ENCODE results near the gene VIL1. TPM values are rescaled to one million over a fixed set of nuclear protein-coding genes. Genes with fewer than 3 reads are reported as not detected.

The VIL1 gene
- total and polyA plus RNA-seq, 2 of the 4 experiments (the other 2 are of a cell fraction): not detected

DNA sequence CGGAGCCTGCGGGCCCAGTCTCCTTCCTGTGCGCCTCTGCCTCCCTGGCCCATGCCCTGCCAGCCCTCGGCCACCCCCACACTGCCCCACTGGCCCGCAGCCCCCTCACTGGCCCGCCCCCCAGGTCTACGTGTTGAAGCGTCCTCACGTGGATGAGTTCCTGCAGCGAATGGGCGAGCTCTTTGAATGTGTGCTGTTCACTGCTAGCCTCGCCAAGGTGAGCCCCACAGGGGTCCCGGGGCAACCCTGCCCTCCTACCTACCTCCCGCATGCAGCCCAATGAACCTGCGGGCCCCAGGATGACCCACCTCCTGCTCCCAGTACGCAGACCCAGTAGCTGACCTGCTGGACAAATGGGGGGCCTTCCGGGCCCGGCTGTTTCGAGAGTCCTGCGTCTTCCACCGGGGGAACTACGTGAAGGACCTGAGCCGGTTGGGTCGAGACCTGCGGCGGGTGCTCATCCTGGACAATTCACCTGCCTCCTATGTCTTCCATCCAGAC is 16.0 kb upstream of the VIL1 start:
- no peak overlapping the region for H2AK5ac ChIP-seq (ENCODE audit: low read depth, low read length)
- H3K27ac ChIP-seq (ENCODE audit: insufficient read depth, low read length): no peak overlapping the region
- no peak for DNase-seq
- no TSS peak for BruUV-seq (replicated peaks)
- peaks cover 13% of the 10 kb centered on the region; the same call in 1 of the 2 replicates for H4K20me1 ChIP-seq (ENCODE audit: insufficient read depth, low read length)
- H3K9me1 ChIP-seq (ENCODE audit: insufficient read depth, low read length): peaks cover 4% of the 10 kb centered on the region; the same call in 1 of the 2 replicates
- no peak overlapping the region for H2BK5ac ChIP-seq (ENCODE audit: low read depth, low read length, poor library complexity, severe bottlenecking)
- peaks cover 0 to 32% of the 10 kb centered on the region in 2 experiments; a peak in 3 of 4 replicates for H3K79me1 ChIP-seq (ENCODE audit: low read depth in 1 of 2, low read length in 2 of 2)
- no peak overlapping the region for H4K91ac ChIP-seq (ENCODE audit: insufficient read depth, low read depth, low read length)
- WGBS, 2 experiments (ENCODE audit: extremely low coverage in 2 of 2, insufficient read length in 1 of 2): 90% methylated on average over 16 of the region's 26 CpGs; no CpG with 5 or more reads in 1 of the 2 experiments
- H4K5ac ChIP-seq (ENCODE audit: low read depth, low read length): no peak overlapping the region
- H3K27me3 ChIP-seq (ENCODE audit: control insufficient read depth, insufficient read depth, low read length): no peaks in the 10 kb centered on the region
- no peak overlapping the region for H2BK120ac ChIP-seq (ENCODE audit: low read depth, low read length)
- H2BK20ac ChIP-seq (ENCODE audit: low read depth, low read length): no peak overlapping the region
- no peak overlapping the region for H3K4me3 ChIP-seq (ENCODE audit: insufficient read depth, low read depth, low read length)
- H3K23ac ChIP-seq (ENCODE audit: low read depth, low read length): no peak overlapping the region
- H3K18ac ChIP-seq (ENCODE audit: low read depth, low read length): no peak overlapping the region
- ChIA-PET POLR2A (ENCODE audit: unreplicated experiment) (no interaction called here), CTCF (no interaction called here)
- peaks cover 27% of the 10 kb centered on the region for H3K4me1 ChIP-seq (ENCODE audit: control insufficient read depth, insufficient read depth, low read length)
- no peak overlapping the region for H3K14ac ChIP-seq (replicated peaks; ENCODE audit: low read depth, low read length)
- H3K9ac ChIP-seq (ENCODE audit: low read depth, low read length): no peak overlapping the region
- dilution Hi-C loops (cut with HindIII; ENCODE audit: low sequenced_read_pairs, unreplicated experiment): no loop called here
- no peak overlapping the region for H4K8ac ChIP-seq (ENCODE audit: low read depth in 2 of 2, low read length in 2 of 2)
- no peak overlapping the region for H2BK15ac ChIP-seq (ENCODE audit: low read depth, low read length)
- H3K56ac ChIP-seq (ENCODE audit: extremely low read depth, insufficient read depth, low read length): no peak overlapping the region
- TF ChIP-seq MAFK (IDR thresholded peaks at IDR 0.05; ENCODE audit: low read depth, low read length) (no peak), MAZ (IDR thresholded peaks at IDR 0.05; ENCODE audit: borderline replicate concordance, low read depth, low read length) (no peak), NFE2L2 (IDR thresholded peaks at IDR 0.05; ENCODE audit: low read depth, low read length) (no peak), BHLHE40 (IDR thresholded peaks at IDR 0.05; ENCODE audit: low read depth, low read length) (no peak), FOS (IDR thresholded peaks at IDR 0.05; ENCODE audit: low read depth, low read length) (no peak), MXI1 (IDR thresholded peaks at IDR 0.05; ENCODE audit: borderline replicate concordance, low read depth, low read length) (no peak), CEBPB (IDR thresholded peaks at IDR 0.05; ENCODE audit: low read depth, low read length) (no peak), SMC3 (IDR thresholded peaks at IDR 0.05; ENCODE audit: low read depth, low read length) (no peak), POLR2A (IDR thresholded peaks at IDR 0.05; ENCODE audit: low read depth, low read length) (no peak), ELK1 (IDR thresholded peaks at IDR 0.05; ENCODE audit: borderline replicate concordance, low read depth, low read length) (no peak), RFX5 (IDR thresholded peaks at IDR 0.05; ENCODE audit: low read depth, low read length) (no peak), CHD1 (IDR thresholded peaks at IDR 0.05; ENCODE audit: low read depth, low read length) (no peak), RAD21 (IDR thresholded peaks at IDR 0.05; ENCODE audit: low read length) (no peak), RCOR1 (IDR thresholded peaks at IDR 0.05; ENCODE audit: insufficient replicate concordance, low read length) (no peak)
- TF ChIP-seq, protein P1, sequence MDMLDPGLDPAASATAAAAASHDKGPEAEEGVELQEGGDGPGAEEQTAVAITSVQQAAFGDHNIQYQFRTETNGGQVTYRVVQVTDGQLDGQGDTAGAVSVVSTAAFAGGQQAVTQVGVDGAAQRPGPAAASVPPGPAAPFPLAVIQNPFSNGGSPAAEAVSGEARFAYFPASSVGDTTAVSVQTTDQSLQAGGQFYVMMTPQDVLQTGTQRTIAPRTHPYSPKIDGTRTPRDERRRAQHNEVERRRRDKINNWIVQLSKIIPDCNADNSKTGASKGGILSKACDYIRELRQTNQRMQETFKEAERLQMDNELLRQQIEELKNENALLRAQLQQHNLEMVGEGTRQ (IDR thresholded peaks at IDR 0.05; ENCODE audit: low read depth, low read length): no peak
- TF ChIP-seq, protein P2, sequence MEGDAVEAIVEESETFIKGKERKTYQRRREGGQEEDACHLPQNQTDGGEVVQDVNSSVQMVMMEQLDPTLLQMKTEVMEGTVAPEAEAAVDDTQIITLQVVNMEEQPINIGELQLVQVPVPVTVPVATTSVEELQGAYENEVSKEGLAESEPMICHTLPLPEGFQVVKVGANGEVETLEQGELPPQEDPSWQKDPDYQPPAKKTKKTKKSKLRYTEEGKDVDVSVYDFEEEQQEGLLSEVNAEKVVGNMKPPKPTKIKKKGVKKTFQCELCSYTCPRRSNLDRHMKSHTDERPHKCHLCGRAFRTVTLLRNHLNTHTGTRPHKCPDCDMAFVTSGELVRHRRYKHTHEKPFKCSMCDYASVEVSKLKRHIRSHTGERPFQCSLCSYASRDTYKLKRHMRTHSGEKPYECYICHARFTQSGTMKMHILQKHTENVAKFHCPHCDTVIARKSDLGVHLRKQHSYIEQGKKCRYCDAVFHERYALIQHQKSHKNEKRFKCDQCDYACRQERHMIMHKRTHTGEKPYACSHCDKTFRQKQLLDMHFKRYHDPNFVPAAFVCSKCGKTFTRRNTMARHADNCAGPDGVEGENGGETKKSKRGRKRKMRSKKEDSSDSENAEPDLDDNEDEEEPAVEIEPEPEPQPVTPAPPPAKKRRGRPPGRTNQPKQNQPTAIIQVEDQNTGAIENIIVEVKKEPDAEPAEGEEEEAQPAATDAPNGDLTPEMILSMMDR (conservative IDR thresholded peaks at IDR 0.05; ENCODE audit: low read depth, low read length): no peak
- H3K4me2 ChIP-seq (ENCODE audit: low read depth, low read length): no peak overlapping the region
- H3K9me3 ChIP-seq (ENCODE audit: control insufficient read depth, insufficient read depth, low read length): no peaks in the 10 kb centered on the region
- H3K36me3 ChIP-seq (ENCODE audit: control insufficient read depth, insufficient read depth, low read length): peaks cover 26% of the 10 kb centered on the region
- H2AK9ac ChIP-seq (replicated peaks; ENCODE audit: low read depth, low read length, poor library complexity): no peak overlapping the region
- no peak overlapping the region for H3K4ac ChIP-seq (ENCODE audit: low read depth, low read length)
- intact Hi-C loops (cut with micrococcal nuclease): no loop called here
- no peak overlapping the region for H2AFZ ChIP-seq (replicated peaks; ENCODE audit: low read length, poor library complexity)
- in situ Hi-C loops (cut with MboI; ENCODE audit: low sequenced_read_pairs): loop anchor here (10.0 kb wide), 1 partner anchor 252 kb away; the partner anchor contains the start of genes BCS1L and ZNF142
- ATAC-seq (ENCODE audit: low read depth): no peak
